Hematopoietic multipotent progenitor cell treated with erythropoietin and hydrocortisone succinate and interleukin-3 and kit ligand, for 17 days (in vitro differentiated cells): ENCODE results near the gene STIP1.

Experiments
- DNase-seq: peaks from one replicate; pipeline ENCODE4 v3.0.0-alpha.2; 2015; ENCODE audit warnings: low spot score

Gene STIP1

DNA sequence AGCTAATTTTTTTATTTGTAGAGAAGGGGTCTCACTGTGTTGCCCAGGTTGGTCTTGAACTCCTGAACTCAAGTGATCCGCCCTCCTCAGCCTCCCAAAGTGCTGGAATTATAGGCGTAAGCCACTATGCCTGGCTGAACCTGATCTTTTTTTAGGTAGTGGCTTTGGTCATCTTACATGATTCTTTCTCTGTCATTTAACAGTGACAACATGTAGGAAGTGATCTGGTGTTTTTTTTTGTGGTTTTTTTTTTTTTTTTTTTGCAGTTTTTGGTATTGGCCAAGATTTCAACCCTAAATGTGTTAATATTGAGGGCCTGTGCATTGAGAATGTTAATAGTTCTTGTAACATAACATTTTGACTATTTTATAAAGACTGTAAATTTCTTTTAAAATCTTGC lies 12.5 kb downstream of the STIP1 start:
- no peak for DNase-seq

DNA sequence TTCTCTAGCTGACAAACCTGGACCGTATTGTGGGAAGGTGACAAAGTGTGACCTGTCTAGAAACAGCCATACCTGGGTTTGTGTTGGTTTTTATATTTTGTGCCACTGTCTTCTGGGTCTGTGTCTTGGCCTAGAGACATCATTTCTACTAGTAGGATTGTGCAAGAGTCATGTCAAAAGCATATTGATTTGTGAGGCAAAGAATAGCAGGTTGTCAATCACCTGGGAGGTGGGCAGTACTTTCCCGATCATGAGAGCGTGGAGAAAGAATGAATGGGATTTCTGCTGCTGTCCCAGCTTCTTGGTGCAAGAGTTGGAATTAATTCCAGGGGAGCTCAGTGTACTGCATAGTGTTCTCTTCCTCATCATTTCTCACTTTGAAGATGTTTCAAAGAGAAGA lies 15.6 kb downstream of the STIP1 start:
- no peak for DNase-seq

DNA sequence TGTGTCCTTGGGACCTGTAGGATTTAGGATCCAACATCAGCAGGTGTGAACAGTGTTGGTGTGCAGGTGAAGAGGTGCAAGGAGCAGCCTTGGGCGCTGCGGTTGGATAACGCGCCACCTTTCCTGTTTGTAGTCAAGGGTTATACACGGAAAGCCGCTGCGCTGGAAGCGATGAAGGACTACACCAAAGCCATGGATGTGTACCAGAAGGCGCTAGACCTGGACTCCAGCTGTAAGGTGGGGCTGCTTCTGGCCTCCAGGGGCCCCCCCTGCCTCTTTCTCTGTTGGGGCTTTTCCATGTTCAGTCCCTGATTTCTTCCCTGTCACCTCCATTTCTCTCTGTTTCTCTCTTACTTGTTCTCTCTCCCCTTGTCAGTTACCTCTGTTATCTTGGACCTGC lies 17.0 kb downstream of the STIP1 start:
- no peak for DNase-seq

DNA sequence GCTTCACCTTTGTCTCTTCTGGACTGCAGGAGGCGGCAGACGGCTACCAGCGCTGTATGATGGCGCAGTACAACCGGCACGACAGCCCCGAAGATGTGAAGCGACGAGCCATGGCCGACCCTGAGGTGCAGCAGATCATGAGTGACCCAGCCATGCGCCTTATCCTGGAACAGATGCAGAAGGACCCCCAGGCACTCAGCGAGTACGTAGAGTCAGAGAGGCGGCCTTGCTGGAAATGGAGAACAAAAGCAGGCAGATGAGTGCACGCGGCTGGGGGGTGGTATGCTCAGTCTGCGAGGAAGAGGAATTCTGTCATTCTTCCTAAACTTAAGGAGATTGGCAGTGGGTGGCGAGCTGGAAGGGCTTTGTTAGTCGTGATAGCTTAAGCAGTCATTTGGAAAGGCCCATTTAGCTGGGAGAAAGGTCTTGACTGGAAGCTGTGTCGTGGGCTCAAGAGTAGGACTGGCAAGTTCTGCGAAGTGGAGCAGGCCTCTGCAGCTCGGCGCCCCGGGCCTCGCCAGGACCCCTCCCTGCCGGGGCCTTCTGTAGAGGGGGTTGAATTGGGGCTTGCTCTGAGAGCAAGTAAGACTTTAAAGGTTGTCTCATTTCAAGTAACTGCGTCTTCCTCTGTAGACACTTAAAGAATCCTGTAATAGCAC lies 17.6 kb downstream of the STIP1 start:
- no peak for DNase-seq

DNA sequence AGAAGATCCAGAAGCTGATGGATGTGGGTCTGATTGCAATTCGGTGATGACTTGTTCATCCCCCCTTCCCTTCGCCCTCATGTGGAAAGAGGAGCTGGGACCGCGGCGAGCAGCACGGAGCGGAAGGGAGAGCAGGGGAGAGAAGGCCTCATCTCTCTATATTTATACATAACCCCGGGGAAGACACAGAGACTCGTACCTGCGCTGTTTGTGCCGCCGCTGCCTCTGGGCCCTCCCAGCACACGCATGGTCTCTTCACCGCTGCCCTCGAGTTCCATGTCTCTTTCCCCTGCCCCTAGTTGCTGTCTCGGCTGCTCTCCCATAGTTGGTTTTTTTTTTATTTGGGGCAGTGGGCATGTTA lies 18.1 kb downstream of the STIP1 start:
- no peak for DNase-seq

DNA sequence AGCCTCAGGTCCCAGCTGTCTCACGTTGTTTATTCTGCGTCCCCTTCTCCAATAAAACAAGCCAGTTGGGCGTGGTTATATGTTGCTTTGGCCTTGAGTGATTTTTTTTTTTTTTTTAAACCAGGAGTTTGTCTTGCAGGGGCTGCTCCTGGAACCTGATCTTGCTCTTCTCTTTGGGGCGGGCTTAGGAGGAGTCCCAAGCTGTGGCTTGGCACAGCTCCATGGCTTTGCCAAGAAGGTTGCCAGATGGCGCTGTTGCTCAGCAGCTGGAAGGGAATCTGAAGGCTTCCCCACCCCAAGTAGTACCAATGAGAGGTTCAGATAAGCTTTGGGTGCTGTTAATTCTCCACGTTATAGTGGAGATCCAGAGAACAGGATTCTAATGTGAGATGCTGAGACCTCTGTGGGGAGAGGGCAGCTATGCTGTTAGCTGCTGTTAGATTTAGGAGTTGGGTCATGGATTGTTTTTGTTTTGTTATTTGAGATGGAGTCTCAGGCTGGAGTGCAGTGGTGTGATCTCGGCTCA lies 18.6 kb downstream of the STIP1 start:
- peak; percentile 98 for DNase-seq

DNA sequence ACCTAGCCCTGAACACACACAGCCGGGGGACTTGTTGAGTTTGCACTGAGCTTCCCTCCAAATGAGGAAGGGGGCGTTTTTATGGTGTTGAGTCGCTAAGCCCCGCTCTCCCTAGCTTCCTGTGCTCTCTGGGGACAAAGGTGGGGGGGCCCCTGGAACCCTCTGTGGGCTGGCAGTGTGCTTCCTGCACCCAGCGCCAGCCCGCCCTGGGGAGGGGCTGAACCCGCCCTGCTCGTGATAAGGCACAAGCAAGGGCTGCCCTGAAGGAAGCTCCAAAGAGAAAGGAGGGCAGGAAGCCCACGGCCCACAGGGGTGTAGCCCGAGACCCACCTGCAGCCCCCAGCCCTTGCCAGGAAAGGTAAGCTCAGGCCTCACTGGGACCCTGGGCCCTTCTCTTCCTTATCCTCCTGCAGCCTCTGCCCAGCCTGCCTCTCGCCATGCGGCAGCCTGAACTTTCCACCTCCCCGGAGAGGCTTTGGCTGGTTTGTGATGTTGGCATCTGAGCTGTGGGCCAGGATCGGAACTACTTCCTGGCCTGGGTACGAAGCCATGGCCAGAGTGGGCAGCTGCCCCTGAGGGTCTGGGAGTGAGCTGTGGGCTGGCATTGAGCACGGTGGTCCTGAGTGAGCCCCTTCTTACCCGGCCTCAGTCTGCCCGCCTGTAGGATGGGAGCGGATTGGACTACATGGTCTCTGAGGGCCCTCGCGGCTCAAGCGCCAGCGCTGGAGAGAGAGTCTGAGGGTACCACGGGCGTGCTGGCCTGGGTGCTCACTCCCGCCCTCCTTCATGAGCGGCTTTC lies 20.7 kb downstream of the STIP1 start, which contains the start of gene FERMT3:
Gene FERMT3, plus strand, starts transcription at position 265 of the 799 bp plus-strand sequence. CDS start 644 bp downstream, outside the sequence.
- DNase-seq = peak; percentile 76

DNA sequence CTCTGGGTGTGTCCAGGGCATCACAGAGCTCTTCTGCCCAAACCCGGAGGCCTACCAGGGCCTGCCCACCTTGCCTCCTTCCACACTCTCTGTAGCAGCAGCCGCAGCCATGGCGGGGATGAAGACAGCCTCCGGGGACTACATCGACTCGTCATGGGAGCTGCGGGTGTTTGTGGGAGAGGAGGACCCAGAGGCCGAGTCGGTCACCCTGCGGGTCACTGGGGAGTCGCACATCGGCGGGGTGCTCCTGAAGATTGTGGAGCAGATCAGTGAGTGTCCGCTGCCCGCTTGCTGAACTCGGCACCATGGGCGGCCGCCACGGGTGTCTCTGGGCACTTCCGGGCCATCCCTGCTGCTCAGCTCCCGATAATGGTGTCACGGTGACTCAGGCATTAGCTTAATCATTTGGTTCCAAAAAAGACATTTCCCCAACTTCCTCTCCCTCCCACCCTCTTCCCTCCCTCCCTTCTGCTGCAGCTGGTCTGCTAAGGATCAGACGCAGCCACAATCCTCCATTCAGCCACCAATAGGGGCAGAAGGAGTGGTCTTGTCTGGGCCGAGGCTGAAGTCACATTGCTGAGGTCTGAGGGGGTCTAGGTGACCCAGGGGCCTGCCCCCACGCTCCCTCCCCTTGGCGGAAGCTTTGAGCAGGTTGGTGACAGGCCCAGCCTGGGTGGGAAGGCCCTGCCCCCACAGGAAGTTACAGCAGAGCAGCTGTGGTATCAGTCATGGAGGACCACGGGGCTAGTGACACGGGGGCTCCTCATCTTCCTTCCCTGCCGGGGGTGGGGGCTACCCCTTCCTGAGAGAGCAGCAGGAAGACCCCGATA lies 21.5 kb downstream of the STIP1 start:
- peak; percentile 90 for DNase-seq

DNA sequence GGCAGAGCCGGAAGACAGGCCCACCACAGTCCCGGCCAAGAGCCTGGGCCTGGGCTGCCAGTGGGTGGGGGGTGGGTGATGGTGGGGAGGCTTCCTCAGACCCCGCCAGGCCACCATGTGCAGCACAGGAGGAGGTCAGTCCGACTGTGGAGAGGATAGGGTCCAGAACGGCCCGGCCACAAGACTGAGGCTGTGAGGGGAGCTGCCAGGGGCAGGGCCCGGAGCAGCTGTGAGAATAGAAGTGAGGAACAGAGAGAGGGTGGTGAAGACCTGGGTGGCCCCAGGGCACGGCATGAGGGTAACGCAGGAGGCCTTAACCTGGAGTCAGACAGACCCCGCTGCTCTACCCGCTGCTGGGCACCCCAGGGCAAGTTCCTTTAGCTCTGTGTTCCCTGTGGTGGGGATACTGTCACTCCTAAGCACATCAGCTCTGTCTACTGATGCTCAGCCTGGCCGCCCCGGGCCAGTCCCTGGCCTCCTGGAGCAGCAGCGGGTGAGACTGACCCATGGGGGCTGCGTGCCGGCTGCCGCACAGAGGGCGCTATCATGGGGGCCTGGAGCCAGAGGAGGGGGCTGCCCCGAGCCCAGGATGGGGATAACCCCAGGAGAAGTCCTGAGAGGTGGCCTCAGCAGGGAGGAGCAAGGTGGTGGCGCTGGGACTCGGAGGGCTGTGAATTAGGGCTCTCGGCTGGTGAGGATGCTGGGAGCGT lies 22.3 kb downstream of the STIP1 start:
- no peak for DNase-seq

DNA sequence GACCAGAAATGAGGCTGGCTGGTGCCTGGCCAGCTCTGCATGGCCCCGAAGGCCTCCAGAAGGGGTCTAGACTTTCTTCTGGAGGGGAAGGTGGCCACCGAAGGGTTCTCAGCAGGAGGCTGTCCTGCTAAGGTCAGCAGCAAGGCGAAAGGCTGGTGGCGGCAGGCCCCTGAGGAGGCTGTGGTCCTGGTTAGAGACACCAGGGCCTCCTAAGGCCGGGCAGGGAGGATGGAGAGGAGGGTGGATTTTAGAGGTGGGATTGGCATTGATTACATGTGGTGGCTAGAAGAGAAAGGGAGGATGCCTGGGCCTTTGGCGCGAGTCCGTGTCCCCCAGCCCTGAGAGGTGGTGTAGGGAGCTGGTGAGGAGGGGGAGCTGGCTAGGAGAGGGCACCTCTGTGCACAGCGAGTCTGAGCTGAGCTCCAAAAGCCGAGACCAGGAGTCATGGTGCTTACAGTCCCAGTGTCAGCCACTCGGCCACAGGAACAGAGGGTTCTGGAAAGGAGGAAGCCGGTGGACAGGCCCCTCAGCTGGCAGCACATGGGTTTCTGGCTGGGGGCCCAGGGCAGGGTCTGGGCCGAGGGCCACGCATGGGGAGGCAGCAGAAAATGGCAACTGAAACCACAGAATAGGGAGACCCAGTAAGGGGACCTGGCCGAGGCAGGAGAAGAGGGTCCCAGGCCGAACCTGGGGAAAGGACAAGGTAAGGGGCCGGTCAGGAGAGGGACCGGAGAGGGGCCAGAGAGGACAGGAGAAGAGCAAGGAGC lies 23.0 kb downstream of the STIP1 start:
- no peak for DNase-seq

DNA sequence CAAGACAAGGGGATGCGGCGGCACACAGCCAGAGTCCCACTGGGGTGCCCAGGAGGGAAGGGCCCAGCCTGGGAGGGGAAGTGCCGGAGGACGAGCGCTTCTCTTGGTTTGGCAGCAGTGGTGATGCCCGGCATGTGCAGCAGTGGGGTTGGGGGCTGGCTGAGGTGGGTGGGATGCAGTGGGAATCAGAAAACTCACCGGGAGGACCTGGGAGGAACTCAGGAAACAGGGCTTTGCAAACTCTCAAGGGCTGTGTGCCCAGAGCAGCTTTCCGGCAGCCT lies 23.5 kb downstream of the STIP1 start:
- DNase-seq = no peak

DNA sequence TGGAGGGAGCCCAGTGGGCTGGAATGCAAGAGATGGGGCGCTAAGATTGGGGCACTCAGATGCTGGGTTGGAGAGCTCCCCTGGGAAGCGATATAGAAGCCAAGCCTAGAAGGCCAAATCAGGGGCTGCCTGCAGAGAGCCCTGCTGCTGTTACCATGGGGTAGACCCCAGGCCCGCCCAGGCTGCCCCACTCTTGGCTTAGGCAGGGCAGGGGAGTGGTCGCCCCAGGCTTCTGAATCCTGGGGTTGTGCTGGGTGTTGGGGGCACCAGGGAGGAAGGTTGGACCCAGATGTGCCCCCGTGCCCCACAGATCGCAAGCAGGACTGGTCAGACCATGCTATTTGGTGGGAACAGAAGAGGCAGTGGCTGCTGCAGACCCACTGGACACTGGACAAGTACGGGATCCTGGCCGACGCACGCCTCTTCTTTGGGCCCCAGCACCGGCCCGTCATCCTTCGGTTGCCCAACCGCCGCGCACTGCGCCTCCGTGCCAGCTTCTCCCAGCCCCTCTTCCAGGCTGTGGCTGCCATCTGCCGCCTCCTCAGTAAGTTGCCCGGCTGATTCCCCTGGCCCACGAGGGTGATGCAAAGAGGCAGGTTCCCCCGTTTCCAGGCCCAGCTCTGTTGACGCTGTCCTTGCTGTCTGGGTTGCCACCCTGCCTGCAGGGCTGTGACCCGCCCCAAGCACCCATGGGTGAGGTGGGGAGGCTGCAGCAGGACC lies 24.5 kb downstream of the STIP1 start:
- no peak for DNase-seq

DNA sequence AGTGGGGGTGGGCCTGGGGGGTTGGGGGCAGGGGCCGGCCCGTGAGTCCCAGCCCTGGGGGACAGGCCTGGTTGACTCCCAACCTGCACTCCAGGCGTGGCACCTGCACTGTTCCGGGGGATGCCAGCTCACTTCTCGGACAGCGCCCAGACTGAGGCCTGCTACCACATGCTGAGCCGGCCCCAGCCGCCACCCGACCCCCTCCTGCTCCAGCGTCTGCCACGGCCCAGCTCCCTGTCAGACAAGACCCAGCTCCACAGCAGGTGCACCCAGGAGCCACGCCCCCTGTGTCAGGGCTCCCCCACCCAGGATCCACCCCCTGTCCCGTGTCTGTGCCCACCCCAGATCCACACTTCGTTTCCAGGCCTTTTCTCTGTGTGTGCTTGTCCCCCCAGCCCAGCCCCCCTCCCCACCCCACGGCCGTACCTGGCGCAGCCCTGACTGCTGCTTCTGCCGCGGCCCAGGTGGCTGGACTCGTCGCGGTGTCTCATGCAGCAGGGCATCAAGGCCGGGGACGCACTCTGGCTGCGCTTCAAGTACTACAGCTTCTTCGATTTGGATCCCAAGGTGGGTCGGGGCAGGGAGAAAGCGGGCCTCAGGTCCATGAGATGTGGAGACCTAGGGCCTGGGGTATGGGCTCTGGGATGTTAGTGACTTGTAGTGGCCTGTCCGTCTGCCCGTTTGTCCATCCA lies 25.4 kb downstream of the STIP1 start:
- DNase-seq = no peak

DNA sequence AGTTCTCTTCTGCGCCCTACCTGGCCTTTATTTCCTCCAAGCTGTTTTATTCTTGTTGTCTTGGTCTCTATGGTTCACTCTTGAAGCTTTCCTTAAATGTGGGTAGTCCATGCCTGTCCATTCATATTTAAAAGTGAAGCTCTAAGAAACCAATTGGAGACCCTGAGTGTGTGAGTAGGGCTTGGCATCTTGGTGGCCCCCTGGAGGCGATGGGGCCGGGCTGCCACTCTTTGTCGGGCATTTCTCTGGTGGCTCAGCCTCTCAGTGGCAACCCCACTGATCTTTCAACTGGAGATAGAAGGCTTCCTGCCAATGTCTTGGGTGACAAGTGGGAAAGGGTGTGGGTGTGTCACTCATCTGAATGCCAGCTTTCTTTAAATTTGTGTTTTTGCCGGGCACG lies 30.9 kb downstream of the STIP1 start:
- no peak for DNase-seq

DNA sequence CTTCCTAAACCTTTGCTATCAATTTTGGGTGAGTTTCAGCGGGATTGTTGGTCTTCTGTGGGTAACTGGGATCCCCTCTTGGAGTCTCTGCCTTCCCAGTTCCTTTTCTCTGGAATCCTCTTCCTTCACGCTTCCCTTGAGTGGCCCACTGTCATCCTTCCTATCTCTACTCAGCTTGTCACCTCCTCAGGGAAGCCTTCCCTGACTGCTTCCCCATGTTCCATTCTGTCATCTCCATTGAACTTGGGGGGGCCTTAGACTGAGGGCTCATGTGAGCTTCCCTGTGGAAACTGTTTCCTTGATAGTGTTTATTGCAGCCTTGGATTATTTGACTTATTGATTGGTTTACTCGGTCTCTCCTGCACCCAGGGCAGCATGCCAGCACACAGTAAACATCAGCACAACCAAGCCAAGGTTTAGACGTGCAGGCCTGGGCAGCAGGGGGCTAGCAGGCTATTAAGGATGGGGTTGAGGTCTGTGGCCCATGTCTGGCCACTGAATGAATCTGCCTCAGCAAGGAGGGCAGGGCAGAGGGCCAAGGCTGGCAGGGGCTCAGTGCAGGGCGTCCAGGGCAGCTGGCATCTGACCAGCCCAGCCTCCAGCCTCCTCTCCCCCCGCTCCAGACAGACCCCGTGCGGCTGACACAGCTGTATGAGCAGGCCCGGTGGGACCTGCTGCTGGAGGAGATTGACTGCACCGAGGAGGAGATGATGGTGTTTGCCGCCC lies 32.8 kb downstream of the STIP1 start:
- DNase-seq = no peak

DNA sequence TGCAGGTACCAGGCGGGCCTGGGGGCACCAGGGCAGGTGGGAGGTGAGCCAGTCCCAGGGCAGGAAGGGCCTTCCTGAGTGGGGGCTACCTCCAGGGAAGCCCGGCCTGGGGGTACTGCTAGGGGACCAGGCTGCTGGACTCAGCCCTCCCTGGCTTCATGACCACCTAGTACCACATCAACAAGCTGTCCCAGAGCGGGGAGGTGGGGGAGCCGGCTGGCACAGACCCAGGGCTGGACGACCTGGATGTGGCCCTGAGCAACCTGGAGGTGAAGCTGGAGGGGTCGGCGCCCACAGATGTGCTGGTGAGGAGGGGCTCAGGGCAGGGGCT lies 33.3 kb downstream of the STIP1 start:
- DNase-seq = no peak

DNA sequence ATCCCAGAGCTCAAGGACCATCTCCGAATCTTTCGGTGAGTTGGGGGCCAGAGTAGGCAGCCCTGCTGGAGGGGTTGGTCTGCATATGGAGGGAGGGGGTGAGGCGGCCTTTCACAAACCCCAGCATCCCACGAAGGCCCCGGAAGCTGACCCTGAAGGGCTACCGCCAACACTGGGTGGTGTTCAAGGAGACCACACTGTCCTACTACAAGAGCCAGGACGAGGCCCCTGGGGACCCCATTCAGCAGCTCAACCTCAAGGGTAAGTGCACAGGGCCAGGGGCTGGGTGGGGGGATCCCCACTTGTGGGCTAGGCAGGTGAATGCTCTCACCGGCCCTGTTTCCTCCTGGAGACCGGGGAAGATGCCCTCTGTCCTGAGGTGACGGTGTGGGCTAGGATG lies 33.8 kb downstream of the STIP1 start:
- no peak for DNase-seq

DNA sequence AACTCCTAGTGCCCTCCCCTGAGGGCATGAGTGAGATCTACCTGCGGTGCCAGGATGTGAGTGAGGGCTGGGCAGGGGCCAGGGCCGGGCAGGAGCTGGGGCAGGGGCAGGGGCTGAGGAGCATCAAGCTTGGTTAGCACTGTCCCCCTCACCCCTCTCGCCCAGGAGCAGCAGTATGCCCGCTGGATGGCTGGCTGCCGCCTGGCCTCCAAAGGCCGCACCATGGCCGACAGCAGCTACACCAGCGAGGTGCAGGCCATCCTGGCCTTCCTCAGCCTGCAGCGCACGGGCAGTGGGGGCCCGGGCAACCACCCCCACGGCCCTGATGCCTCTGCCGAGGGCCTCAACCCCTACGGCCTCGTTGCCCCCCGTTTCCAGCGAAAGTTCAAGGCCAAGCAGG lies 34.3 kb downstream of the STIP1 start:
- DNase-seq = no peak

DNA sequence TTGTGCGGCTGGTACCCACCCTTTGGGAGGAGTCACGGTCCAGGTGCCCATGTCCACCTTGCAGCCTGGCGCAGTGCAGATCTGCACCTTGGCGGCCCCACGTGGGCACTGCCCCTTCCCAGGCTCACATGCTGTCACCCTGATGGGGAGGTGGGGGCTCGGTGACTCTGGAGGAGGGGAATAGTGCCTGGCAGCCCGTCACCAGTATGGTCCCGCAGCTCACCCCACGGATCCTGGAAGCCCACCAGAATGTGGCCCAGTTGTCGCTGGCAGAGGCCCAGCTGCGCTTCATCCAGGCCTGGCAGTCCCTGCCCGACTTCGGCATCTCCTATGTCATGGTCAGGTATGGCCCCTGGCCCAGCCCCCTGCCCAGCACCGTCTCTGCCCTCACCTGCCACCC lies 34.8 kb downstream of the STIP1 start:
- no peak for DNase-seq

DNA sequence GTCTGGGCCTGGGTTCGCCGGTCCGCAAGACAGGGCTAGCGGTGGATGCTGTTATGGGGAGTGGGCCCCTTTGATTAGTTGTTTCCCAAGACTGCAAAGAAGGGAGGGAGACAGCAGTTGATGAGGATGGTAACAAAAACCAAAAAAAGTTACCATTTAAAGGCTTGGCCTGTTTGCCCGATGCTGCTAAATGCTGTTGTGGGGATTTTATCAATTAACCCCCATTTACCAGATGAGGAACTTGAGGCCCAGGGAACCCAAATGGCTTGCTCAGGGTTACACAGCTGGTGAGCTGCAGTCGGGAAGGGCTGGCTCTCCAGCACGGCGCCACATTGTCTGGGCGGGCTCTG lies 36.7 kb downstream of the STIP1 start:
- no peak for DNase-seq
